ENCODE results near the gene FTH1. TPM values are rescaled to one million over a fixed set of nuclear protein-coding genes. Genes with fewer than 3 reads are reported as not detected.

The FTH1 gene
- polyA plus RNA-seq, 1 donor from 2014 or later: 597 TPM

GRCh38 chr11:61921446-61921845, 46.0 kb downstream of the FTH1 start:
- Histone ChIP-seq H3K9ac (ENCODE audit: low read length) (no peak overlapping the region), H3K4me3 (ENCODE audit: low read length) (no peak overlapping the region), H3K9me3 (ENCODE audit: low read length) (no peaks in the 10 kb centered on the region), H3K9me2 (ENCODE audit: insufficient read depth, low read length) (no peaks in the 10 kb centered on the region), H4K20me1 (ENCODE audit: insufficient read depth) (no peaks in the 10 kb centered on the region), H3K27me3 (ENCODE audit: insufficient read depth, low read depth, low read length) (peaks cover 24% of the 10 kb centered on the region), H3F3A (ENCODE audit: insufficient read depth, low read length, poor library complexity, severe bottlenecking) (no peaks in the 10 kb centered on the region), H3K36me3 (ENCODE audit: insufficient read depth, low read length) (no peaks in the 10 kb centered on the region), H2AFZ (ENCODE audit: low read depth, low read length) (no peak overlapping the region), H3K79me2 (replicated peaks; ENCODE audit: insufficient read depth, low read length) (no peaks in the 10 kb centered on the region), H3K27ac (ENCODE audit: low read length) (no peak overlapping the region), H3K4me2 (ENCODE audit: low read length) (no peak overlapping the region)
- no peak for TF ChIP-seq REST (IDR thresholded peaks at IDR 0.05; ENCODE audit: borderline replicate concordance)
- TF ChIP-seq MXI1 (conservative IDR thresholded peaks at IDR 0.05; ENCODE audit: poor library complexity, severe bottlenecking): no peak
- TF ChIP-seq POLR2AphosphoS5 (IDR thresholded peaks at IDR 0.05): no peak
- TF ChIP-seq EP300 (conservative IDR thresholded peaks at IDR 0.05; ENCODE audit: poor library complexity, severe bottlenecking): no peak
- TF ChIP-seq RAD21 (conservative IDR thresholded peaks at IDR 0.05): no peak
- no peak for TF ChIP-seq EZH2 (IDR thresholded peaks at IDR 0.05; ENCODE audit: borderline replicate concordance, insufficient read depth, low read length, poor library complexity, severe bottlenecking)
- no peak for TF ChIP-seq TAF1 (IDR thresholded peaks at IDR 0.05; ENCODE audit: low read depth)
- TF ChIP-seq SMC3 (conservative IDR thresholded peaks at IDR 0.05; ENCODE audit: poor library complexity): no peak
- TF ChIP-seq, protein P1, sequence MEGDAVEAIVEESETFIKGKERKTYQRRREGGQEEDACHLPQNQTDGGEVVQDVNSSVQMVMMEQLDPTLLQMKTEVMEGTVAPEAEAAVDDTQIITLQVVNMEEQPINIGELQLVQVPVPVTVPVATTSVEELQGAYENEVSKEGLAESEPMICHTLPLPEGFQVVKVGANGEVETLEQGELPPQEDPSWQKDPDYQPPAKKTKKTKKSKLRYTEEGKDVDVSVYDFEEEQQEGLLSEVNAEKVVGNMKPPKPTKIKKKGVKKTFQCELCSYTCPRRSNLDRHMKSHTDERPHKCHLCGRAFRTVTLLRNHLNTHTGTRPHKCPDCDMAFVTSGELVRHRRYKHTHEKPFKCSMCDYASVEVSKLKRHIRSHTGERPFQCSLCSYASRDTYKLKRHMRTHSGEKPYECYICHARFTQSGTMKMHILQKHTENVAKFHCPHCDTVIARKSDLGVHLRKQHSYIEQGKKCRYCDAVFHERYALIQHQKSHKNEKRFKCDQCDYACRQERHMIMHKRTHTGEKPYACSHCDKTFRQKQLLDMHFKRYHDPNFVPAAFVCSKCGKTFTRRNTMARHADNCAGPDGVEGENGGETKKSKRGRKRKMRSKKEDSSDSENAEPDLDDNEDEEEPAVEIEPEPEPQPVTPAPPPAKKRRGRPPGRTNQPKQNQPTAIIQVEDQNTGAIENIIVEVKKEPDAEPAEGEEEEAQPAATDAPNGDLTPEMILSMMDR (IDR thresholded peaks at IDR 0.05; ENCODE audit: poor library complexity, severe bottlenecking): no peak

DNA sequence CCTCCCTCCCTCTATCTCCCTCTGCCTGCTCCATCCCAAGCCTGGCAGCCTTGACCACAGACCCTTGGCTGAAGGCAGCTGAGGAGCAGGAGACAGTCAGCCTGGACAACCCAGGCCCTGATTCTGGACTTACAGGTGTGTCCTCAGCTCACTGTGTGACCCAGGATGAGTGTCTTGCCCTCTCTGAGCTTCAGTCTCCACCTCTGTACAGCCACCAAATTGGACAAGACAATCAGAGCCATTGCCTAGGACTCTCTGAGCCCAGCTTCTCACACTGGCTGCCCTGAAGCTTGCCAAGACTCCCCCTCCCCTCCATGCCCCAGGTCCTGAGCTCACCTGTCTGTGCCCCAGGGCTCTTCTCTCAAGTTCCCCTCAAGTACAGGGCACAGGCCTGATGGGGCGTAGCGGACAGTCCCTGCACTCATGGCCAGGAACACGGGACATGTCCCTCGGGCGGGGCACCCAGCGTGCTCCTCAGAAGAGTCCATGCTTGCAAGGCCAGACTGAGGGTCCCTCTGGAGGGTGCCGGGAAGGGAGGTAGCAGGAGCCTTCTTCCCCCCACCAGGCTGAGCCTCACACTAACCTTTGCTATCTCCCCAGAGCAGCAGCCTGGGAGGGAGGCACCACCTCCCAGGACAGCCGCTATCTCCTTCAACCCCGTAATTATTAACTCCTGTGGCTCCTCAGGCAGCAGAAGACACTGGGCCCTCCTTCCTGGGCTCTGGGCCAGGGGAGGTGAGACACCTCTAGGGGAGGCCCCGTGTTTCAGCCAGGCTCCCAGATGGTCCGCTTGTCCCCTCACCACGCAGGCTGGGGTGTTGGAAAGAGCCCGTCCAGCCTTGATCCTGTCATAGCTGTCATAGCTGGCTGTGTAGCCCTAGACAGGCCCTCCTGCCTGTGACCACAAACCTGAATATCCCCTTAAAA, 47.5 kb downstream of the FTH1 start:
- Histone ChIP-seq H3K9ac (ENCODE audit: low read length) (no peak overlapping the region), H3K4me2 (ENCODE audit: low read length) (no peak overlapping the region), H3K27ac (ENCODE audit: low read length) (no peak overlapping the region), H3K27me3 (ENCODE audit: insufficient read depth, low read depth, low read length) (peaks cover 28% of the 10 kb centered on the region), H3K79me2 (replicated peaks; ENCODE audit: insufficient read depth, low read length) (no peaks in the 10 kb centered on the region), H3K9me3 (ENCODE audit: low read length) (no peaks in the 10 kb centered on the region), H4K20me1 (ENCODE audit: insufficient read depth) (no peaks in the 10 kb centered on the region), H3K36me3 (ENCODE audit: insufficient read depth, low read length) (no peaks in the 10 kb centered on the region), H3K4me3 (ENCODE audit: low read length) (no peak overlapping the region), H3K9me2 (ENCODE audit: insufficient read depth, low read length) (no peaks in the 10 kb centered on the region), H3F3A (ENCODE audit: insufficient read depth, low read length, poor library complexity, severe bottlenecking) (no peaks in the 10 kb centered on the region), H2AFZ (ENCODE audit: low read depth, low read length) (no peak overlapping the region)
- TF ChIP-seq MXI1 (conservative IDR thresholded peaks at IDR 0.05; ENCODE audit: poor library complexity, severe bottlenecking) (no peak), SMC3 (conservative IDR thresholded peaks at IDR 0.05; ENCODE audit: poor library complexity) (no peak), TAF1 (IDR thresholded peaks at IDR 0.05; ENCODE audit: low read depth) (no peak), EZH2 (IDR thresholded peaks at IDR 0.05; ENCODE audit: borderline replicate concordance, insufficient read depth, low read length, poor library complexity, severe bottlenecking) (no peak), EP300 (conservative IDR thresholded peaks at IDR 0.05; ENCODE audit: poor library complexity, severe bottlenecking) (no peak), POLR2AphosphoS5 (IDR thresholded peaks at IDR 0.05) (no peak), REST (IDR thresholded peaks at IDR 0.05; ENCODE audit: borderline replicate concordance) (no peak), RAD21 (conservative IDR thresholded peaks at IDR 0.05) (no peak)
- TF ChIP-seq, protein P1 (IDR thresholded peaks at IDR 0.05; ENCODE audit: poor library complexity, severe bottlenecking): no peak
